GM21786 (cell line): ENCODE results near the gene PRSS56.
"Not testable (repeated sequence)": the region's sequence is repeated elsewhere in the genome, so short reads cannot be mapped to it uniquely, and the experiment has no call there.

Experiments used
- ATAC-seq: cut with Tn5 transposase; IDR thresholded peaks from one replicate; pipeline ENCODE4 v1.9.1; 2021; ENCODE audit not compliant: unreplicated experiment

PRSS56 gene

GRCh38 chr2:232568161-232568560 is 48.0 kb downstream of the PRSS56 start:
- ATAC-seq, result no peak

- no peak for ATAC-seq
These were observed 49.4 kb downstream of the PRSS56 start for GRCh38 chr2:232569541-232569940.

GRCh38 chr2:232570481-232570880 is 50.3 kb downstream of the PRSS56 start:
- not testable (repeated sequence) for ATAC-seq

- no peak for ATAC-seq
These were observed 50.9 kb downstream of the PRSS56 start for GRCh38 chr2:232571026-232571474.

GRCh38 chr2:232573042-232573441 is 52.9 kb downstream of the PRSS56 start:
- no peak for ATAC-seq

- no peak for ATAC-seq
These were observed 53.7 kb downstream of the PRSS56 start for GRCh38 chr2:232573771-232574435.

- no peak for ATAC-seq
These were observed 54.7 kb downstream of the PRSS56 start for GRCh38 chr2:232574674-232575403.
